Measurements from ENCODE around the gene FMNL1.

The FMNL1 gene

GRCh38 chr17:45253879-45254278 is 32.2 kb downstream of the FMNL1 start:
- no peak overlapping the region for H3K4me3 ChIP-seq (ENCODE audit: low read length)
- no peak for DNase-seq (ENCODE audit: low read depth)
- TF ChIP-seq, protein P1, sequence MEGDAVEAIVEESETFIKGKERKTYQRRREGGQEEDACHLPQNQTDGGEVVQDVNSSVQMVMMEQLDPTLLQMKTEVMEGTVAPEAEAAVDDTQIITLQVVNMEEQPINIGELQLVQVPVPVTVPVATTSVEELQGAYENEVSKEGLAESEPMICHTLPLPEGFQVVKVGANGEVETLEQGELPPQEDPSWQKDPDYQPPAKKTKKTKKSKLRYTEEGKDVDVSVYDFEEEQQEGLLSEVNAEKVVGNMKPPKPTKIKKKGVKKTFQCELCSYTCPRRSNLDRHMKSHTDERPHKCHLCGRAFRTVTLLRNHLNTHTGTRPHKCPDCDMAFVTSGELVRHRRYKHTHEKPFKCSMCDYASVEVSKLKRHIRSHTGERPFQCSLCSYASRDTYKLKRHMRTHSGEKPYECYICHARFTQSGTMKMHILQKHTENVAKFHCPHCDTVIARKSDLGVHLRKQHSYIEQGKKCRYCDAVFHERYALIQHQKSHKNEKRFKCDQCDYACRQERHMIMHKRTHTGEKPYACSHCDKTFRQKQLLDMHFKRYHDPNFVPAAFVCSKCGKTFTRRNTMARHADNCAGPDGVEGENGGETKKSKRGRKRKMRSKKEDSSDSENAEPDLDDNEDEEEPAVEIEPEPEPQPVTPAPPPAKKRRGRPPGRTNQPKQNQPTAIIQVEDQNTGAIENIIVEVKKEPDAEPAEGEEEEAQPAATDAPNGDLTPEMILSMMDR (conservative IDR thresholded peaks at IDR 0.05; ENCODE audit: low read length) = no peak

GRCh38 chr17:45255358-45255757 is 33.7 kb downstream of the FMNL1 start:
- TF ChIP-seq, protein P1 (conservative IDR thresholded peaks at IDR 0.05; ENCODE audit: low read length) = no peak
- no peak for DNase-seq (ENCODE audit: low read depth)
- H3K4me3 ChIP-seq (ENCODE audit: low read length) = no peak overlapping the region

GRCh38 chr17:45256114-45256966 is 34.7 kb downstream of the FMNL1 start:
- DNase-seq (ENCODE audit: low read depth) = no peak
- H3K4me3 ChIP-seq (ENCODE audit: low read length) = no peak overlapping the region
- TF ChIP-seq, protein P1 (conservative IDR thresholded peaks at IDR 0.05; ENCODE audit: low read length) = no peak

GRCh38 chr17:45257115-45257514 is 35.4 kb downstream of the FMNL1 start:
- TF ChIP-seq, protein P1 (conservative IDR thresholded peaks at IDR 0.05; ENCODE audit: low read length) = no peak
- no peak overlapping the region for H3K4me3 ChIP-seq (ENCODE audit: low read length)
- no peak for DNase-seq (ENCODE audit: low read depth)

- DNase-seq (ENCODE audit: low read depth) = no peak
- TF ChIP-seq, protein P1 (conservative IDR thresholded peaks at IDR 0.05; ENCODE audit: low read length) = no peak
These were observed 37.3 kb downstream of the FMNL1 start for GRCh38 chr17:45258981-45259380.

GRCh38 chr17:45260204-45260783 is 38.6 kb downstream of the FMNL1 start:
- DNase-seq (ENCODE audit: low read depth) = no peak
- no peak overlapping the region for H3K4me3 ChIP-seq (ENCODE audit: low read length)
- TF ChIP-seq, protein P1 (conservative IDR thresholded peaks at IDR 0.05; ENCODE audit: low read length) = no peak

More at GRCh38 chr17:45258981-45259380, 37.3 kb downstream of the FMNL1 start:
- H3K4me3 ChIP-seq (ENCODE audit: low read length) = no peak overlapping the region
